Pancreas (tissue), 10 donors: ENCODE data around the gene DEAF1. TPM values are rescaled to one million over a fixed set of nuclear protein-coding genes. Genes with fewer than 3 reads are reported as not detected.

Experiments
- ATAC-seq, 4 donors: fragments of 200-7000 bp; cut with Tn5 transposase; one replicate each; pipeline versions ENCODE4 v1.8.0 to v1.9.1; 2020; ENCODE audit warnings: mild to moderate bottlenecking in 4 of 4, moderate library complexity in 4 of 4
- DNase-seq, 6 donors: peaks; one replicate each; pipeline ENCODE4 v3.0.0-alpha.2; 2020
- FAIRE-seq: peaks from 2 replicates; lab custom pipeline; 2012; peaks lifted over from hg19 to GRCh38; lab: Jason Lieb, UNC
- H3K27ac ChIP-seq, 4 donors: fragments of 200-600 bp; sonication (generic); 1 replicate in 3 of 4; 2 replicates in 1 of 4; pipeline versions ENCODE4 v1.5.0 to v1.8.0; 2020
- H3K27me3 ChIP-seq, 4 donors: fragments of 200-600 bp; one replicate each; pipeline ENCODE4 v1.8.0; 2021
- H3K36me3 ChIP-seq, 3 donors: fragments of 200-600 bp; sonication (generic) in 1 of 3; one replicate each; pipeline versions ENCODE4 v1.5.0 to v1.8.0; 2020 to 2021
- H3K4me1 ChIP-seq, 3 donors: fragments of 200-600 bp; one replicate each; pipeline ENCODE4 v1.8.0; 2021
- H3K4me3 ChIP-seq, 4 donors: fragments of 200-600 bp; sonication (generic) in 2 of 4; one replicate each; pipeline versions ENCODE4 v1.5.0 to v1.8.0; 2020 to 2021
- H3K9me3 ChIP-seq, 4 donors: fragments of 200-600 bp; one replicate each; pipeline ENCODE4 v1.8.0; 2021
- WGBS, 2 donors: extraction: QIAGEN DNeasy Blood & Tissue Kit; methylation state at CpG; one replicate each; pipeline ENCODE4 v1.1.7; 2013; 5-methylcytosine and 5-hydroxymethylcytosine counted together
- intact Hi-C, 3 donors: fragments of 100-400 bp; cut with DNase I; formaldehyde crosslinking; loops; one replicate each; pipeline versions ENCODE4 v1.11.1 to v1.14.2; 2022
- polyA plus RNA-seq, 2 donors: library from polyadenylated mRNA; stranded (reverse); fragments of 200-250 nt; gene quantifications; one replicate each; pipeline ENCODE4 v1.2.3, GENCODE V29; 2013
- total RNA-seq, 6 donors: library from RNA; stranded (reverse); fragmentation: NEBNext Ultra II Directional in 4 of 6; extraction: Animal tissue kit (Norgen Biotek cat#: 25700) in 4 of 6; gene quantifications; one replicate each; pipeline versions ENCODE4 v1.2.1 to v1.2.4, GENCODE V29; 2021 to 2023
- TF ChIP-seq, protein P1 (sequence below), 4 donors: fragments of 200-600 bp; sonication (generic) in 3 of 4; IDR thresholded peaks; one replicate each; pipeline versions ENCODE4 v1.5.0 to v1.8.0; 2021; ENCODE audit warnings: antibody characterized with exemption in 4 of 4
- donor health status: healthy with polysubstance abuse.
- donor health status: DM: no; HTN: no; CAD: no; lungs with moderate emphysema.
- donor health status: DM: no; HTN: no; CAD: no.
- donor health status: control.
- donor health status: control.
- donor health status: Bipolar disorder and iron deficiency.
- donor health status: DM: yes; HTN: yes; CAD: no.
- donor health status: DM: no; HTN: no; CAD: no.
- donor health status: DM: no; HTN: no; CAD: no.
- donor health status: DM: yes; HTN: yes; CAD: no.

DEAF1 gene
- total and polyA plus RNA-seq, 8 donors: 15.9 to 33.8 (median 21.0) TPM

DNA sequence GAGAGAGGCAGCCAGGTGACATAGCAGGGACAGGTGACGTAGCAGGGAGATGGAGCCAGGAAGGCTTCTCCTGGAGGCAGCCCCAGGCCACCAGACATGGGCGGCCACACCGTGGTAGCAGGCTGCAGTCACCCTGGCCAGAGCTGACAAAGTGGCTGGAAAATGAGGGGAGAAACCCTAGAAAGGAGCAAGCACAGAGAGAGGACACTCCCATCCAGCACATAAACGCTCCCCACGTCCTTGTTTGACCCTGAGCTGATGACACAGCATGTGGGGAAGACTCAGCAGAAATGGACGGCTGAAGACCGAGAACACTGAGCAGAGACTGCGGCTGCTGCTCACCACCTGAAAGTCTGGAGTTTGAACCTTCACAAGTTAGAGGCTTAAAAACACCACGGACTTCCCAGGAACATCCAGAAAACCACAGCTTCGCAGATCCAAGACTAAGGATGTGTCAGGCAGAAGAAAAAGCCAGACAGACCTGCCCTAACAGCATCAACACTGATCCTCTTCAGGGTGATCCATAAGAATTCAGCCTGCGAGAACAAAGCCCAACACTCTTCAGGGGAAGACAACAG lies 29.2 kb downstream of the DEAF1 start:
- TF ChIP-seq, protein P1, sequence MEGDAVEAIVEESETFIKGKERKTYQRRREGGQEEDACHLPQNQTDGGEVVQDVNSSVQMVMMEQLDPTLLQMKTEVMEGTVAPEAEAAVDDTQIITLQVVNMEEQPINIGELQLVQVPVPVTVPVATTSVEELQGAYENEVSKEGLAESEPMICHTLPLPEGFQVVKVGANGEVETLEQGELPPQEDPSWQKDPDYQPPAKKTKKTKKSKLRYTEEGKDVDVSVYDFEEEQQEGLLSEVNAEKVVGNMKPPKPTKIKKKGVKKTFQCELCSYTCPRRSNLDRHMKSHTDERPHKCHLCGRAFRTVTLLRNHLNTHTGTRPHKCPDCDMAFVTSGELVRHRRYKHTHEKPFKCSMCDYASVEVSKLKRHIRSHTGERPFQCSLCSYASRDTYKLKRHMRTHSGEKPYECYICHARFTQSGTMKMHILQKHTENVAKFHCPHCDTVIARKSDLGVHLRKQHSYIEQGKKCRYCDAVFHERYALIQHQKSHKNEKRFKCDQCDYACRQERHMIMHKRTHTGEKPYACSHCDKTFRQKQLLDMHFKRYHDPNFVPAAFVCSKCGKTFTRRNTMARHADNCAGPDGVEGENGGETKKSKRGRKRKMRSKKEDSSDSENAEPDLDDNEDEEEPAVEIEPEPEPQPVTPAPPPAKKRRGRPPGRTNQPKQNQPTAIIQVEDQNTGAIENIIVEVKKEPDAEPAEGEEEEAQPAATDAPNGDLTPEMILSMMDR (IDR thresholded peaks at IDR 0.05): no peak
- 83 to 85% methylated on average over 11 of the region's 11 CpGs for WGBS, 2 donors
- FAIRE-seq (no peak), ATAC-seq (peak in 3 of 4 donors; percentile 40 to 69 (median 63)), DNase-seq (no peak)
- H3K27ac ChIP-seq: no peak overlapping the region
- no peaks in the 10 kb centered on the region for H3K4me1 ChIP-seq
- H3K4me3 ChIP-seq: no peak overlapping the region
- intact Hi-C loops: no loop called here
- H3K36me3 ChIP-seq: no peaks in the 10 kb centered on the region
- no peaks in the 10 kb centered on the region for H3K27me3 ChIP-seq
- H3K9me3 ChIP-seq: no peaks in the 10 kb centered on the region

DNA sequence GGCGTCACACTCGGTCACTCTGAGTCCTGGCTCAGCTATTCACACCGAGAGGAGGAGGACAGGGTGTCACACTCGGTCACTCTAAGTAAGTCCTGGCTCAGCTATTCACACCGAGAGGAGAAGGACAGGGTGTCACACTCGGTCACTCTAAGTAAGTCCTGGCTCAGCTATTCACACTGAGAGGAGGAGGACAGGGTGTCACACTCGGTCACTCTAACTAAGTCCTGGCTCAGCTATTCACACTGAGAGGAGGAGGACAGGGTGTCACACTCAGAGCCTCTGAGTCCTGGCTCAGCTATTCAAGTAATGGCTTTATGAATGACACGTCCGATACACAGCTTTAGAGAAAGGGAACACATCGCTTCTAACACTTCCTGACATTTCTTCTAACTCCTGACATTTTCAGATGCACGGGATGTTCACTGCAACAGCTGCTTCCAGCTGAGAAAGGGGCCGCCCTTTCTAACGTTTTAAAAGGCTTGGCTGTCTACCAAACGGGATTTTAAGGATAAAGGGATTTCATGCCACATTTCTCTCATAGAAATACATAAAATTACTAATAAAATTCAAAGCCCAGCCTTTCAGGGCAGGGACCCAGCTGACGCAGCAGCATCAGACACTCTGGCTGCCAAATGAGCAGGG lies 29.8 kb downstream of the DEAF1 start:
- DNase-seq: no peak
- Histone ChIP-seq H3K9me3 (no peaks in the 10 kb centered on the region), H3K36me3 (no peaks in the 10 kb centered on the region), H3K4me1 (no peaks in the 10 kb centered on the region), H3K4me3 (no peak overlapping the region), H3K27me3 (no peaks in the 10 kb centered on the region), H3K27ac (no peak overlapping the region)
- FAIRE-seq: no peak
- TF ChIP-seq, protein P1 (IDR thresholded peaks at IDR 0.05): no peak
- intact Hi-C loops: no loop called here
- 86% methylated on average over 13 to 15 of the region's 15 CpGs for WGBS, 2 donors
- ATAC-seq: no peak

DNA sequence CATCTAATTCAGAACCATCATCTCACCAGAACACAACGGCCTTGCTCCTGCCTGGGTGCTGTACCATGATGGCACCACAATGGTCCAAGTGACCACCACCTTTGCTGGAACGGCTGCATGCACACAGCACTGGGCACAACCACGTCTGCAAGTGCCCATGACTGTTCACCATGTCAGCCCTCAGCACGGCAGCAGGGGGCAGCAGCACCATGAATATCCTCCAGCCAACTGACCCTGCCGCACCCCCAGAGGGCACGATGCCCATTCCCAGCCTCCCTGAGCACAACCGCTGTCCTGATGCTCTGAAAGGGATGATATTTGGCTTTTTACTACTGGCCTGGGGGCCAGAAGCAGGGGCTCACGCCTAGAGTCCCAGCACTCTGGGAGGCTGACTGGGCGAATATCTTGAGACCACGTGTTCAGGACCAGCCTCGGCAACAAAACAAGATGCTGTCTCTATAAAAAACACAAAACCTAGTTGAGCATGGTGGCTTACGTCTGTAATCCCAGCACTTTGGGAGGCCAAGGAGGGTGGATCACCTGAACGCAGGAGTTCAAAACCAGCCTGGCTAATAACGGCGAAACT lies 32.2 kb downstream of the DEAF1 start:
- Histone ChIP-seq H3K4me3 (no peak overlapping the region), H3K9me3 (no peaks in the 10 kb centered on the region), H3K4me1 (no peaks in the 10 kb centered on the region), H3K27me3 (no peaks in the 10 kb centered on the region), H3K27ac (no peak overlapping the region), H3K36me3 (peaks cover 0 to 4% (median 0%) of the 10 kb centered on the region in 3 donors)
- peak; percentile 53 to 87 (median 78) for DNase-seq
- intact Hi-C loops: loop anchor here in 2 of 3 donors (5.0 kb wide), 1 partner anchor 60 kb away; no protein-coding TSS in a partner anchor
- WGBS, 2 donors: 48% methylated on average over 15 of the region's 15 CpGs
- TF ChIP-seq, protein P1 (IDR thresholded peaks at IDR 0.05): peak; percentile 33 to 64 (median 52)
- no peak for FAIRE-seq
- peak; percentile 77 to 95 (median 86) for ATAC-seq

DNA sequence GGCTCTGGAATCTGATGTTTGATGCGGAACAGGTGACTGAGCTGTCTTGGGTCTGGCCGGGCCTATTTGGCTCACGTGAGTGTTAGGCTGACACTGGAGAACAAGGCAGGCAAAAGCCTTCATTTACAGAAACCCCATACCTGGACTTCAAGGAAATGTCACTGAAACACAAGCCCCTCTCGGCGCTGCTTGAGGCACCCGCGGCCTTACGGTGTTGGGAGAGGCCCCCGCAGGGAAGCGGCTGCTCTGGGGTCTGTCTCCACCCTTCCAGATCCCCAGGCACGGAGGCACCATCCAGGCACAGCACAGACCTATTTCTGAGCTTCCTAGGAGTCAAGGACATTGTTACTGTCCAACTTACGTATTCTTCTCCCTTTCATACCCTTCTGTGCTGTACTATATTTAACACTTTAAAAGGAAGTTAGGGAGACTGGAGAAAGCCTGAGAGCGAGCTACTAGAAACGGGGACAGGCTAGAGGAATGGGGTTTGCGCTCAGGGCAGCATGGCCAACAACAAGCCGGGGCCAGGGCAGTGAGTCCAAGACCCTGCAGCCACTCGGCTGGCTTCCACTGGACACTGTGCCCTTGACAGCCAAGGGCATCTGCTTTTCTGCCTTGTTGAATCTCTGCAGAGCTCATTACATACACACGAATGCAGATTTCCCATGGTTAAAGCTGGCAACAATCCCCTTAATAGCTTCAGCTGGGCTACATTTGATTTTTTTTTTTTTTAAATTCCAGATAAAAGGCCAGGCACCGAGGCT lies 34.2 kb downstream of the DEAF1 start:
- Histone ChIP-seq H3K27ac (no peak overlapping the region), H3K27me3 (no peaks in the 10 kb centered on the region), H3K4me3 (no peak overlapping the region), H3K36me3 (peaks cover 0 to 4% (median 0%) of the 10 kb centered on the region in 3 donors), H3K4me1 (no peaks in the 10 kb centered on the region), H3K9me3 (no peaks in the 10 kb centered on the region)
- no peak for ATAC-seq
- no peak for DNase-seq
- intact Hi-C loops: loop anchor here in 2 of 3 donors (5.0 kb wide), 1 partner anchor 61 kb away; no protein-coding TSS in a partner anchor
- 88 to 89% methylated on average over 19 of the region's 19 CpGs for WGBS, 2 donors
- TF ChIP-seq, protein P1 (IDR thresholded peaks at IDR 0.05): no peak
- FAIRE-seq: no peak
